ENCODE measurements around the gene LPCAT4.
"Not testable (repeated sequence)": the region's sequence is repeated elsewhere in the genome, so short reads cannot be mapped to it uniquely, and the experiment has no call there.

LPCAT4 gene

DNA sequence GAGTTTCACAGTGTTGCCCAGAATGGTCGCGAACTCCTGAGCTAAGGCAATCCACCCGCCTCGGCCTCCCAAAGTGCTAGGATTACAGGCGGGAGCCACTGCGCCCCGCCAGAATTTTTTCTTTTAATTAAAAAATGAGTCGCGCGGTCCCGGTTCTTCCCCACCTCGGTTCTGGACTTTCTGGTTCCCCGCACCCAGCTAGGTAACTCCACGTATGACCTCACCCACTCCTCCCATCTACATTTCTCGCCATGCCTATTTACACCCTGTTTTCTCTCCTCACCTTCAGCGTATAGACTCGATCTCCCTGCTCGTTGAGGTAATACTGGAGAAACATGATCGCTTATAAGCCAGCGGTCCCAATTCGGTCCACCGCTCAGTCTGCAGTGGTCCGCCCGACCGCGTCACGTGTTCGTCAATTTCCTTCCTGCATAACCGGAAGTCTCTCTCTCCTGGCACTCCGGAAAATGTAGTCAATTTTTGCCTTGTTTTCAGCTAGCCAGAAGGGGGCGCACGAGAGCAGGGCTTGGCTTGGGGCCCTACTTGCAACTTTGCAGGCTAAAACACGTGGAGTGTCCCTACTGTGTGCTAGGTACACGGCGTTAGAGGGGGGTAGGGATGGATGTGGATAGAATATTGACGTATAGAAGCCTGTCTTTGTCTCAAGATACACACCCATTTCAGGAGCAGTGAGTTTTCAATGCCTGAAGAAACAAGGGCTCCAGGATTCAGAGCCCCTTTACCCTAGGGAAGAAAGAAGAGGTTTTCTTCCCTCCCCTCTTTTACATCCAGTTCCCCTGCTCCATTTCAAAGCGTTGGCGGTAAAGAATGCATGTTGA, 24.0 kb downstream of the LPCAT4 start, which contains the start of the genes NOP10 and NUTM1:
TSS of gene NOP10 (minus strand) at position 400 of the 839 bp plus-strand sequence. CDS start at position 337, 63 bp downstream.
TSS of gene NUTM1 (plus strand) at position 579 of the 839 bp plus-strand sequence. CDS start 382 bp downstream, outside the sequence.
- Histone ChIP-seq H3K27me3 (ENCODE audit: control insufficient read depth, insufficient read depth, low read length) (no peaks in the 10 kb centered on the region), H3K9me3 (ENCODE audit: control insufficient read depth, insufficient read depth, low read length) (no peaks in the 10 kb centered on the region), H3K36me3 (ENCODE audit: control insufficient read depth, insufficient read depth, low read length) (peaks cover 4% of the 10 kb centered on the region), H3K4me1 (ENCODE audit: control insufficient read depth, insufficient read depth, low read length) (peaks cover 6% of the 10 kb centered on the region), H3K4me3 (ENCODE audit: low read depth, low read length) (peak within 1 kb of the TSS; percentile 100), H3K9ac (ENCODE audit: low read depth, low read length) (peak within 1 kb of the TSS; percentile 97)

DNA sequence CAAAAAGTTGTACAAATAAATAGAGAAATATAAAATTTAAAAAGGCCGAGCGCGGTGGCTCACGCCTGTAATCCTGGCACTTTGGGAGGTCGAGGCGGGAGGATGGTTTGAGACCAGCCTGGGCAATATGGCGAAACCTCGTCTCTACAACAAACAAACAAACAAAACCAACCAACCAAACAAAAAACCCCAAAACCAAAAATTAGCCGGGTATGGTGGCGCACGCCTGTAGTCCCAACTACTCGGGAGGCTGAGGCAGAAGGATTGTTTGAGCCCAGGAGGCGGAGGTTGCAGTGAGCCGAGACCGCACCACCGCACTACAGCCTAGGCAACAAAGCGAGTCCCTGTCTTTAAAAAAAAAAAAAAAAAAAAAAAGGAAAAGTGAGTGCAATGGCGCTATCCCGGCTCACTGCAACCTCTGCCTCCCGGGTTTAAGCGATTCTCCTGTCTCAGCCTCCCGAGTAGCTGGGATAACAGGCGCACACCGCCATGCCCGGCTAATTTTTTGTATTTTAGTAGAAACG, 24.7 kb downstream of the LPCAT4 start:
- not testable (repeated sequence) for H3K27me3 ChIP-seq (ENCODE audit: control insufficient read depth, insufficient read depth, low read length); H3K4me1 ChIP-seq (ENCODE audit: control insufficient read depth, insufficient read depth, low read length); H3K36me3 ChIP-seq (ENCODE audit: control insufficient read depth, insufficient read depth, low read length); H3K9me3 ChIP-seq (ENCODE audit: control insufficient read depth, insufficient read depth, low read length)
- Histone ChIP-seq H3K4me3 (ENCODE audit: low read depth, low read length) (peak overlapping the region; percentile 100), H3K9ac (ENCODE audit: low read depth, low read length) (peak overlapping the region; percentile 97)

DNA sequence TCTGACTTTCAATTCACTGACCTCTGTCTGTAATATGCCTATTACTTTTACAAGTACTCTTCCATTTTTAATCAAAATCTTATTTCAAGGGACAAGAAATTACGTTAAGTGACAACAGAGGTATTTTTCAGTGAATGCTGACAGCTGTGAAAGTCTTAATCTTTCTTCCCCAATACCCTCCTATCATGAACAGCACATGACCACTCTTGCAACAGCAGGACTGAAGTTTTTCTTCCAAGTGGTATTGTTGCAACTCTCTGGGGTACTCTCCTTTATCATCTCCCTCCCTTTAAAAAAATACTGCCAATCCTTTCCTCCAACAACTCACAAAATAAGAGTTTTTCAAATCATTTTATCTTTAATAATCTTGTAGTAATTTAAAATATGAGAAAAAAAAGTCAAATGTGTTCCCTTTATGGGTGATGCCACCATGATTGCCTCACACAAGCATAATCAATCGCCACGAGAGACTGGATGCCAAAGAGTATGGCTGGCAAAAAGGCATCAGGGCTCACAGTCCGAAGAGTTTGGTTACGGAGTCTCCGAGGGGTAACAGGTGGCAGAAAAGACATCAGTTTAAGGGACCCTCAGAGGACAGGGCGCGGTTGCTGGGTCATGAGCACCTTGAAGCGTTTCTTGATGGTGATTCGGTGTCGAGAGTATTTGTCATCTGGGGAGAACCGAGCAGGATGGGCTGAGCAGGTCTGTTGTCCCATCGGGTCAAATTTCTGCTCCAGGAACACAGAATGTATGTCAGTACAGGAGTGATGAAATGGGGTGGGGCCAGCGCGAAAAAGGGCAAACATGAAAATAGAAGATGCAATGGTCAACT, 25.4 kb downstream of the LPCAT4 start:
- H3K4me3 ChIP-seq (ENCODE audit: low read depth, low read length), result peak overlapping the region; percentile 100
- H3K9me3 ChIP-seq (ENCODE audit: control insufficient read depth, insufficient read depth, low read length), result no peaks in the 10 kb centered on the region
- H3K27me3 ChIP-seq (ENCODE audit: control insufficient read depth, insufficient read depth, low read length), result no peaks in the 10 kb centered on the region
- H3K9ac ChIP-seq (ENCODE audit: low read depth, low read length), result no peak overlapping the region
- H3K36me3 ChIP-seq (ENCODE audit: control insufficient read depth, insufficient read depth, low read length), result peaks cover 4% of the 10 kb centered on the region
- peaks cover 8% of the 10 kb centered on the region for H3K4me1 ChIP-seq (ENCODE audit: control insufficient read depth, insufficient read depth, low read length)

DNA sequence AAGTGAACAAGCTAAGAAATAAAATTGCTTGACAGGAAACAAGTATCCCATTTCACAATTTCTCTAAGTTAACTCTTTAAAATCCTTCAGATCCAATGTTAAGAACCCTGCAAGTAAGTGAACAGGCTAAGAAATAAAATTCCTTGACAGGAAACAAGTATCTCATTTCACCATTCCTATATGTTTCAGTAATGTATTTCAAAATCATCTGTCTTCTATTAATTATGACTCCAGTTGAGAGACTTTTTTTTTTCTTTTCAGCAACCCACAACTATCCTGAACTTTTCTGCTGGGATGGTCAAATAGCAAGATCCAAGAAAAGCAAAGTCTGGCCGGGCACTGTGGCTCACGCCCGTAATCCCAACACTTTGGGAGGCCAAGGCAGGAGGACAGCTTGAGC, 27.1 kb downstream of the LPCAT4 start:
- Histone ChIP-seq H3K9ac (ENCODE audit: low read depth, low read length) (no peak overlapping the region), H3K27me3 (ENCODE audit: control insufficient read depth, insufficient read depth, low read length) (no peaks in the 10 kb centered on the region), H3K9me3 (ENCODE audit: control insufficient read depth, insufficient read depth, low read length) (no peaks in the 10 kb centered on the region), H3K4me3 (ENCODE audit: low read depth, low read length) (no peak overlapping the region), H3K4me1 (ENCODE audit: control insufficient read depth, insufficient read depth, low read length) (peaks cover 2% of the 10 kb centered on the region), H3K36me3 (ENCODE audit: control insufficient read depth, insufficient read depth, low read length) (peaks cover 4% of the 10 kb centered on the region)

DNA sequence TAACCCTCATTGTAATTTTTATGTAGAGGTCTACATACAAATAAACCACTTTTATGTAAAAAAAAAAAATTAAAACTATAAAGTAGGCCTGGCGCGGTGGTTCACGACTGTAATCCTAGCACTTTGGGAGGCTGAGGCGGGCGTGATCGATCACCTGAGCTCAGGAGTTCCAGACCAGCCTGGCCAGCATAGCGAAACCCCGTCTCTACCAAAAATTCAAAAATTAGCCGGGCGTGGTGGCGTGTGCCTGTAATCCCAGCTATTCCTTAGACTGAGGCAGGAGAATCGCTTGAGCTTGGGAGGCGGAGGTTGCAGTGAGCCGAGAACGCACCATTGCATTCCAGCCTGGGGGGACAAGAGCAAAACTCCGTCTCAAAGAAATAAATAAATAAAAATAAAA, 28.6 kb downstream of the LPCAT4 start:
- H3K36me3 ChIP-seq (ENCODE audit: control insufficient read depth, insufficient read depth, low read length), result peaks cover 4% of the 10 kb centered on the region
- H3K9me3 ChIP-seq (ENCODE audit: control insufficient read depth, insufficient read depth, low read length), result no peaks in the 10 kb centered on the region
- H3K9ac ChIP-seq (ENCODE audit: low read depth, low read length), result peak overlapping the region; percentile 32
- H3K27me3 ChIP-seq (ENCODE audit: control insufficient read depth, insufficient read depth, low read length), result no peaks in the 10 kb centered on the region
- H3K4me3 ChIP-seq (ENCODE audit: low read depth, low read length), result peak overlapping the region; percentile 79
- peaks cover 2% of the 10 kb centered on the region for H3K4me1 ChIP-seq (ENCODE audit: control insufficient read depth, insufficient read depth, low read length)

DNA sequence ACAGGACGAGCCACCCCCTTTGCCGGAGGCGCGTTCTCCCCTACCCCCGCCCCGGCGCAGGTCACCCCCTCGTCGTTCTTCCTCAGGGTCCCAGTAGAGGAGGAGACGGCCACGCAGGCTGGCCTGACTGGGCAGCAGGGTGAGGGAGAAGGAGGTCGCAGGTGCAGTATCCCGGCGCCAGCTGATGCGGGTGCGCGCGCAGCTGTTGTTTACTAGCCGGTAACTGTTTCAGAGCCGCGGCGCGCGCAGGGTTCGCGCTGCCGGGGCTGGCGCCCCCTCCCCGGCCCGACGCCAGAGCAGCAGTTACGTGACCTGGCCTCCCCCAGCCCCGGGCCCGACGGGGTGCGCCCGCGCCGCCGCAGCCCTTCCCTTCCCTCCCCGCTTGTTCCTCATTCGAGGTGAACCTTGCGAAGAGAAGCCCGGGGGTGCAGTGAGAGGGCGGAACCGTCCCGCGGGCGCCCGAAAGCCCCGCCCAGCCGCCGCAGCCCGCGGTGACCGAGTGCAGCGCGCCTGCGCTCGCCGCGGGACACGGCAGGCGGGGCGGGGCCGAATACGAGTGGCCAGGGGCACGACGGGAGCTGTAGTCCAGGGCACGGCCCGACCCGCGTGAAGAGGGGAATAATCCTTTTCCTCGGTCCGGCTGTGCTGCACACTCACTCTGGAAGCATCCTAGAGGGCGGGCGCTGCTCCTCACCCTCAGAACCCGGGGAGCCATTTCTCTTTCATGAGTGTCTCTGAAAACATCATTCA, 29.3 kb downstream of the LPCAT4 start, which contains the start of gene SLC12A6:
TSS of gene SLC12A6 (minus strand) at position 225 of the 750 bp plus-strand sequence. CDS start 1,101 bp downstream, outside the sequence.
- Histone ChIP-seq H3K36me3 (ENCODE audit: control insufficient read depth, insufficient read depth, low read length) (peaks cover 4% of the 10 kb centered on the region), H3K4me1 (ENCODE audit: control insufficient read depth, insufficient read depth, low read length) (peaks cover 2% of the 10 kb centered on the region), H3K9me3 (ENCODE audit: control insufficient read depth, insufficient read depth, low read length) (no peaks in the 10 kb centered on the region), H3K27me3 (ENCODE audit: control insufficient read depth, insufficient read depth, low read length) (no peaks in the 10 kb centered on the region), H3K9ac (ENCODE audit: low read depth, low read length) (peak within 1 kb of the TSS; percentile 37), H3K4me3 (ENCODE audit: low read depth, low read length) (peak within 1 kb of the TSS; percentile 79)

DNA sequence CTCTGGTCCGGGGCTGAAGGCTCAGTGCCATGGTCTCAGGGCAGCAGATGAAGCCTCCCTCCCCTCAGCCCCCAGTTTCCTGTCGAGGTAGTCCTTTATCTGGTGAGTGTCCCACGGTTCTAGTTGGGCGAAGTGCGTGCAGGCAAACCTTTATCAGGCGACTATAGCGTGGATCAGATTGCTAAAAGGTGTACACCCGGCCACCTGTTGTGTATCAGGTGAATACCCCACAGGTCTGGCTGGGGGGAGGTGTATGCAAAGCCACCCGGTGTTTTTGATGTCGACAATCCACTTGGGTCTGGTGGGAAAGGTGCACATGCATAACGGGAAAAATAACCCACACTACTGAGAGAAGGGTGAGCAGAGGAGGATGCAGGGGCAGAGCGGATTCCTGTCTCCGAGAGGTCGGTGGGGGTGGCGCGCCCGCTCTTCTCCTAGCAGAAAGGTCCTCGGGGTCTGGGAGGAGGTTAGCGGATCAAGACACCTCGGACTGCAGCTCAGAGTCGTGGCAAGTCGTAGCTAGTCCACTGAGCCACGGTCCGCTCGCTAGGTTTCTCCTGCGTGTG, 29.9 kb downstream of the LPCAT4 start:
- no peaks in the 10 kb centered on the region for H3K9me3 ChIP-seq (ENCODE audit: control insufficient read depth, insufficient read depth, low read length)
- H3K27me3 ChIP-seq (ENCODE audit: control insufficient read depth, insufficient read depth, low read length), result no peaks in the 10 kb centered on the region
- H3K9ac ChIP-seq (ENCODE audit: low read depth, low read length), result no peak overlapping the region
- peaks cover 2% of the 10 kb centered on the region for H3K4me1 ChIP-seq (ENCODE audit: control insufficient read depth, insufficient read depth, low read length)
- H3K36me3 ChIP-seq (ENCODE audit: control insufficient read depth, insufficient read depth, low read length), result peaks cover 4% of the 10 kb centered on the region
- H3K4me3 ChIP-seq (ENCODE audit: low read depth, low read length), result peak overlapping the region; percentile 79

DNA sequence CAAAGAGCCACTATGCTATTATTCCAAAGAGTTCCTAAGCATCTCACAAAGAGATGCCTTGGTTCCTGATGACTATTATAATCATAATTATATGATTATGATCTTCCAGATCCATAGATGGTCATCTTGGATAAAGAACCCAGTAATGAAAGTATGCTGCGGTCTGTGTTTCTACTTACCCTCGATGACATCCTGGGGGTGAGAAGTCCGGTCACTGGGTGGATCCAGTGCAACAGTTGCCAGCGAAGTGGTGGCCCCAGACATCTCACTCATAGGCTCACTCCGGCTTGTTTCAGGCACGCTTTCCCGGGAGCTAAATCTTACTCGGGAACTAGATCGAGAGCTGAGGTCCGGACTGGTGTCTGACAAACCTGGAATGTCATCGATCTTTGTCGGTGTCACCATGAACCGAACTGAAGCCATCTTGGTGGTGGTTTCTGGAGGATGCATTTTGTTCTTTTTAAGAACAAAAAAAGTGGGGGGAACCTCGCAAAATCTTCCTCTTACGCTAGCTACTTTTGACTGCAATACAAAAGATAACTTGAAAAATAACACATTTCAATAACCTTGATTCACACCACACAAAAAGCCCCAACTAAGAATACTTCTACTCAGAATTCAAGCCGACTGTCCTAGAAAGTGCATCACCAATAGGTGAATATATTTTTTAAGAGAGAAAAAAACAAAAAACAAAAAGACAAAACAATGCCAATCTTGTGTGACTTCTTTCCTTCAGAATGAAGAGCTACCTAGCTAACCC, 30.6 kb downstream of the LPCAT4 start:
- peaks cover 2% of the 10 kb centered on the region for H3K4me1 ChIP-seq (ENCODE audit: control insufficient read depth, insufficient read depth, low read length)
- peak overlapping the region; percentile 79 for H3K4me3 ChIP-seq (ENCODE audit: low read depth, low read length)
- H3K36me3 ChIP-seq (ENCODE audit: control insufficient read depth, insufficient read depth, low read length), result peaks cover 1% of the 10 kb centered on the region
- H3K9me3 ChIP-seq (ENCODE audit: control insufficient read depth, insufficient read depth, low read length), result no peaks in the 10 kb centered on the region
- no peak overlapping the region for H3K9ac ChIP-seq (ENCODE audit: low read depth, low read length)
- no peaks in the 10 kb centered on the region for H3K27me3 ChIP-seq (ENCODE audit: control insufficient read depth, insufficient read depth, low read length)

DNA sequence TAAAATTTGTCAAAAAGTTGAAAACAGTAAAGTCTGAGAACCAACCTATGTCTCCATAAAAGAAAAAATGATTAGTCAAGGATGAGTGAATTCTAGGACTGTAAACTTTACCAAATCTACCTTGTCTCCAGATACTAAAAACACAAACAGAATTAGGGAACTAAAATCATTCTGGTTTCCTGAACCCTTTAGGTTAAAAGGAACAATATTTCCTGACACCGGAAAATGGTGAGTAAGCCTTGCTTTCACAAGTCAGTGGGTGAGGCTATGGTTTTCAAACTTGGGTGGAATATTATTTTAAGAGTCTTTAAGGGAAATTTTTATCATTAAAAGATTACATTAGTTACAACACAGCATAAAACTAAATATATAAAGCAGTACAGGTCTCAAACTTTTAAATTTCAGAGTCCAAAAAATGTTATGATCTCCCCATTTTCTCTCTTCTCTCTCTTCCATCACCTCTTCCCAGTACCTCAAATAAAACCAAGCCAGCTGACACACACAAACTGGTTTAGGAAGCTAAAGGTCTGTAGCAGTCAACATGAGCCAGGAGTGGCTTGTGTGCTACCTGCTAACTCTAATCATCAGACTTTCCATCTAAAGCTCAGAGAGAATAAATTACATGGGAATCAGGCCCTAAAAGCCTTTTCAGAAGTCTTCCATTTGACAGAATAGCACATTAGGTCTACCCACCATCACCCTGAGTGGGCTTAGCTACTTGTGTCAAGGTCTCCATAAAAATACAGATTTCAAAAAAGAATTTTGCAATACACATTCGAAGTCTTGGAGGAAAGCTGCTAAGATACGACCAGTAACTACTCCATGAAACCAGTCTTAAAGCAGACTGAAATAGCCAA, 31.6 kb downstream of the LPCAT4 start:
- Histone ChIP-seq H3K4me3 (ENCODE audit: low read depth, low read length) (no peak overlapping the region), H3K9ac (ENCODE audit: low read depth, low read length) (no peak overlapping the region), H3K4me1 (ENCODE audit: control insufficient read depth, insufficient read depth, low read length) (peaks cover 2% of the 10 kb centered on the region), H3K27me3 (ENCODE audit: control insufficient read depth, insufficient read depth, low read length) (no peaks in the 10 kb centered on the region), H3K9me3 (ENCODE audit: control insufficient read depth, insufficient read depth, low read length) (no peaks in the 10 kb centered on the region), H3K36me3 (ENCODE audit: control insufficient read depth, insufficient read depth, low read length) (no peaks in the 10 kb centered on the region)

DNA sequence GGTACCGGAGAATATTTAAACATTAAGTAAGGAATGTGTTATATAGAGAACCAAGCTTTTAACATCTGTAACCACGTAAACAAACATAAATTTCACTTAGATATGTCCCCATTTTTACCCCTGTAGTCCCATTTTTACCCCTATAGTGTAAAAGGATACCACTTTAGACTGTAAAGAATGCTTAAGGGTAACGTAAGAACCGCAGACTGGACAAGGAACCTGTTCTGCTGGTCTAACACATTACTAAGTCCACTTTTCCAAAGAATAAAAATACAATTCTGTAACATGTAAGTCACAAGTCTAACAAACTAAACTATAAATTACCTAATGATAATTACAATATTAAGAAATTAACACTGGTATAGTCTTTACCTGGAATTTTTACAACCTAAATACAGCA, 32.3 kb downstream of the LPCAT4 start:
- Histone ChIP-seq H3K9me3 (ENCODE audit: control insufficient read depth, insufficient read depth, low read length) (no peaks in the 10 kb centered on the region), H3K27me3 (ENCODE audit: control insufficient read depth, insufficient read depth, low read length) (no peaks in the 10 kb centered on the region), H3K4me1 (ENCODE audit: control insufficient read depth, insufficient read depth, low read length) (peaks cover 2% of the 10 kb centered on the region), H3K36me3 (ENCODE audit: control insufficient read depth, insufficient read depth, low read length) (no peaks in the 10 kb centered on the region), H3K4me3 (ENCODE audit: low read depth, low read length) (no peak overlapping the region), H3K9ac (ENCODE audit: low read depth, low read length) (no peak overlapping the region)
